ENCODE measurements around the gene PIK3IP1. TPM values are rescaled to one million over a fixed set of nuclear protein-coding genes. Genes with fewer than 3 reads are reported as not detected.

PIK3IP1 gene
- total RNA-seq, 1 experiment from 2014 or later, result 6.8 TPM

DNA sequence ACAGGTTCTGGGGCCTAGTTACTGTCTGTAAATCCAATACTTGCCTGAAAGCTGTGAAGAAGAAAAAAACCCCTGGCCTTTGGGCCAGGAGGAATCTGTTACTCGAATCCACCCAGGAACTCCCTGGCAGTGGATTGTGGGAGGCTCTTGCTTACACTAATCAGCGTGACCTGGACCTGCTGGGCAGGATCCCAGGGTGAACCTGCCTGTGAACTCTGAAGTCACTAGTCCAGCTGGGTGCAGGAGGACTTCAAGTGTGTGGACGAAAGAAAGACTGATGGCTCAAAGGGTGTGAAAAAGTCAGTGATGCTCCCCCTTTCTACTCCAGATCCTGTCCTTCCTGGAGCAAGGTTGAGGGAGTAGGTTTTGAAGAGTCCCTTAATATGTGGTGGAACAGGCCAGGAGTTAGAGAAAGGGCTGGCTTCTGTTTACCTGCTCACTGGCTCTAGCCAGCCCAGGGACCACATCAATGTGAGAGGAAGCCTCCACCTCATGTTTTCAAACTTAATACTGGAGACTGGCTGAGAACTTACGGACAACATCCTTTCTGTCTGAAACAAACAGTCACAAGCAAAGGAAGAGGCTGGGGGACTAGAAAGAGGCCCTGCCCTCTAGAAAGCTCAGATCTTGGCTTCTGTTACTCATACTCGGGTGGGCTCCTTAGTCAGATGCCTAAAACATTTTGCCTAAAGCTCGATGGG is 13.5 kb downstream of the PIK3IP1 start:
- no peak for DNase-seq (ENCODE audit: low spot score)

- no peak for DNase-seq (ENCODE audit: low spot score)
Measured at GRCh38 chr22:31278151-31278621, 14.1 kb downstream of the PIK3IP1 start.

DNA sequence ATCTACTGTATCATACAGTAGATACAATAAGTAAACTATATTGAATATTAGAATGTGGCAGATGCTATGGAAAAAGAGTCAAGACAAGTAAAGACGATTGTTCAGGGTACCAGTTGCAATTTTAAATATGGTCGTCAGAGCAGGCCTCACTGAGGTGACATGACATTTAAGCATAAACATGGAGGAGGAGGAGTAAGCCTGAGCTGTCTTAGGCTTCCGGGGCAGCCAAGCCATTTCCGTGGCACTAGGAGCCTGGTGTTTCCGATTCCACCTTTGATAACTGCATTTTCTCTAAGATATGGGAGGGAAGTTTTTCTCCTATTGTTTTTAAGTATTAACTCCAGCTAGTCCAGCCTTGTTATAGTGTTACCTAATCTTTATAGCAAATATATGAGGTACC is 14.5 kb downstream of the PIK3IP1 start:
- DNase-seq (ENCODE audit: low spot score), result no peak

- DNase-seq (ENCODE audit: low spot score), result no peak
Measured at GRCh38 chr22:31276426-31277167, 15.7 kb downstream of the PIK3IP1 start.

DNA sequence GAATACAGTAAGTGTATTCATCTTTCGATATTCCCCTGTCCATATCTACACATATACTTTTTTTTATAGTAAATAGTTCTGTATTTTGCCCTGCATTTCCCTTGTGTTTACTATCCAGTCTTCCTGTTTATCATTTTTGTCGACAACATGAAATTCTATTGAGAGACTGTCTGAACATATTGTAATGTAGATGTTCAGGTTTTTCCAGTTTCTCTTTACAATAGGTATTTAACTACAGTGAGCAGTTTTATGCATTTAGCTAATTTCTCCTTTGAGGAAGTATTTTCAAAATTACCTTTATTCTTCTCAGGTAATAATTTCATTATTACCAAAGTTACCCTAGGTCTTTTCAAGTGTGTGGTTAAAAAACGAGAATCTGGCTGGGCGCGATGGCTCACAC is 16.7 kb downstream of the PIK3IP1 start:
- no peak for DNase-seq (ENCODE audit: low spot score)

GRCh38 chr22:31275018-31275417 is 17.3 kb downstream of the PIK3IP1 start:
- no peak for DNase-seq (ENCODE audit: low spot score)

GRCh38 chr22:31274017-31274416 is 18.3 kb downstream of the PIK3IP1 start:
- no peak for DNase-seq (ENCODE audit: low spot score)

DNA sequence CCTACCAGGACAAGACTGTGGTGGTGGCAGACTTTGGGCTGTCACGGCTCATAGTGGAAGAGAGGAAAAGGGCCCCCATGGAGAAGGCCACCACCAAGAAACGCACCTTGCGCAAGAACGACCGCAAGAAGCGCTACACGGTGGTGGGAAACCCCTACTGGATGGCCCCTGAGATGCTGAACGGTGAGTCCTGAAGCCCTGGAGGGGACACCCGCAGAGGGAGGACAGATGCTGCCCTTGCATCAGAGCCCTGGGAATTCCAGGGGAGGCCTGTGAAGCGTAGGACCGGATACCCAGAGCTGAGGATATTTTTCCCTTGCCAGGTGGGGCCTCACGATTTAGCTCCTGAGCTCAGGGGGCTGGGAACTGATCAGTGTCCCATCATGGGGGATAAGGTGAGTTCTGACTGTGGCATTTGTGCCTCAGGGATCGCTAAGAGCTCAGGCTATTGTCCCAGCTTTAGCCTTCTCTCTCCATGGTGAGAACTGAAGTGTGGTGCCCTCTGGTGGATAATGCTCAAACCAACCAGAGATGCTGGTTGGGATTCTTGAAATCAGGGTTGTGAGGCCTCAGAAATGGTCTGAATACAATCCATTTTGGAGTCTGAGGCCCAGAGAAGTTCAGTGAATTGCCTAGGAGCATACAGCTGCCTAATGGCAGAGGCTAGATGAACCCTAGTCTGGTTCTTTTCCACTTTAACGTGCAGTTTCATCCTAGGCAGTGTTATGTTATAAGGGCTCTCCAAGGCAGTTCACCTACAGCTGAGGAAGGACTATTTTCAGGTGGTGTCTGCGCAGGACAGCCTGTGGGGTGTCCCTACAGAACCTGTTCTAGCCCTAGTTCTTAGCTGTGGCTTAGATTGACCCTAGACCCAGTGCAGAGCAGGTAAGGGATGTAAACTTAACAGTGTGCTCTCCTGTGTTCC is 19.5 kb downstream of the PIK3IP1 start:
- DNase-seq (ENCODE audit: low spot score), result peak; percentile 38

DNA sequence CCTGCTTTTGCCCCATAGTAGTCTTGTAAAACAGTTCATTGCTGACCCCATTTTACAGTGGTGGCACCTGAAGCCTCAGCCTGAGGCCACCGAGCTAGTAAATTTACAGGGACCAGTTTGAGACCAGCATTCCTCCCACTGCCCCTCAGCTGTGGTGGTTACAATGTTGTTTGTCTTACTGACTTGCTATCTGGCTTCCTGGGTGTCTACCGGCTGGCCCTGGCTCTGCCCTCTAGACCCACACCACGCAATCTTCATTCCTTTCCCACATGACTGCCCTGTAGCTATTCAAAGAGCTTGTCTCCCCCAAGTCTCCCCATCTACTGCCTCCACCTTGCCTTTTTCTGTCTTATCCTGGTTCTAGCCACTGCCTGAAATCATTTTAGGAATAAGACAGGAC is 20.8 kb downstream of the PIK3IP1 start:
- DNase-seq (ENCODE audit: low spot score), result no peak

DNA sequence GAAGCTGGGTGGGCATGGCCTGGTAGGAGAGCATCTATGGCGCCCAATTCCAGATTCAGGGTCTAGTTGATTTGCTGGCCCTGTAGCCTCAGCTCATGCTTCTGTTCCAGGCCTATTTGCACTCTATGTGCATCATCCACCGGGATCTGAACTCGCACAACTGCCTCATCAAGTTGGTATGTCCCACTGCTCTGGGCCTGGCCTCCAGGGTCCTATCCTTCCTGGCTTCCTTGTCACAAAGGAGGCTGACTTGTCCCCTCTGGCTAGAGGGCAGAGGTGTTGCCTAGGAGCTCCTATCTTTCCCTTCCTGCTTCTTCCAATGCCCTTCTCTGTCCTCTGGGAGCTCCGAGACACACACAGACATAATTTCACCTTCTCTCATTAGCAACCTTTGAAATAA is 21.3 kb downstream of the PIK3IP1 start:
- no peak for DNase-seq (ENCODE audit: low spot score)

DNA sequence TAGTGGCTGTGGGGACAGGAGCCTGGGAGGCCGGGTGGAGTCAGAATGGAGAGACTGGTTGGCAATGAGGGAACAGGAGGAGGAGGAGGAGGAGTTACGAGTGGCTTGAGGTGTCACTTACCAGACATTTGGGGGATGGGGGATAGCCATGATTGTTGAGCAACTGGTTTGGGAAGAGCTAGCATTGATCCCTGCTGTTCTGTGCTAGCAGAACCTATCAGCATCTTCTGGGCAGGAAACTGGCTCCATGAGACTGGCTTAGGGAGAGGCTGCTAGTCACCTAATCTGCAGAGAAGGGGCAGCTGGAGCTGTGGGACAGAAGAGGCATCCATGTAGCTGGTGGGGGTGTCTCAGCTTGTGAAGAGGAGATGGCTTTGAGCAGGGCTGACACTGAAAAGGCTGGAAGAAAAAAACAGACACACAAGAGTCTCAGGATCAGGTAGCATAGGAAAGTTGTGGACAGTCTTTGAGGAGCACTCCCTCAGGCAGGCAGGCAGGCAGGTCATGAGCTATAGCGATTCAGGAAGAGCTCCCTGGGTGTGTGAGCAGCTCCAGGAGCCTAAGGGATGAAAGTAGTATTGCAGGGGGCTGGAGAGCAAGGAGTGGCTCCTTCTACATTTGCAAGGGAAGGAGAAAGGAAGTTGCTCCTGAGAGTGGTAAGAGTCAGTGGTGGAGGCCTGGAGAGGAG is 22.3 kb downstream of the PIK3IP1 start:
- no peak for DNase-seq (ENCODE audit: low spot score)

DNA sequence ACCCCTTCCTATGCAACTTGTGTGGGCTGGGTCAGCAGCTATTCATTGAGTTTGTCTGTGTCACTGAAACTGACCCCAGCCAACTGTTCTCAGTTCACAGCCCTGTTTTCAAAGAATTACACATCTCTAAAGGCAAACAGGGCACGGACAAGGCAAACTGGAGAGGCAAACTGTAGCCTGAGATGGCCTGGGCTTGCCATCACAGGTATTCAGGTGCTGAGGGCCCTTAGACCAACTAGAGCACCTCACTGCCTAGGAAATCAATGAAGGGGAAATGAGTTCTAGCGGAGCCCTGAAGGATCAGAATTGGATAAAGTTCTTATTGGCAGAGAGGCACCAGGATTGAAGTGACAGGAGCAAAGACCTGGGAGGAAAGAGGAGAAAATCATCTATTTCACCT is 24.0 kb downstream of the PIK3IP1 start:
- DNase-seq (ENCODE audit: low spot score), result no peak

GRCh38 chr22:31263896-31264640 is 28.2 kb downstream of the PIK3IP1 start:
- DNase-seq (ENCODE audit: low spot score), result no peak

DNA sequence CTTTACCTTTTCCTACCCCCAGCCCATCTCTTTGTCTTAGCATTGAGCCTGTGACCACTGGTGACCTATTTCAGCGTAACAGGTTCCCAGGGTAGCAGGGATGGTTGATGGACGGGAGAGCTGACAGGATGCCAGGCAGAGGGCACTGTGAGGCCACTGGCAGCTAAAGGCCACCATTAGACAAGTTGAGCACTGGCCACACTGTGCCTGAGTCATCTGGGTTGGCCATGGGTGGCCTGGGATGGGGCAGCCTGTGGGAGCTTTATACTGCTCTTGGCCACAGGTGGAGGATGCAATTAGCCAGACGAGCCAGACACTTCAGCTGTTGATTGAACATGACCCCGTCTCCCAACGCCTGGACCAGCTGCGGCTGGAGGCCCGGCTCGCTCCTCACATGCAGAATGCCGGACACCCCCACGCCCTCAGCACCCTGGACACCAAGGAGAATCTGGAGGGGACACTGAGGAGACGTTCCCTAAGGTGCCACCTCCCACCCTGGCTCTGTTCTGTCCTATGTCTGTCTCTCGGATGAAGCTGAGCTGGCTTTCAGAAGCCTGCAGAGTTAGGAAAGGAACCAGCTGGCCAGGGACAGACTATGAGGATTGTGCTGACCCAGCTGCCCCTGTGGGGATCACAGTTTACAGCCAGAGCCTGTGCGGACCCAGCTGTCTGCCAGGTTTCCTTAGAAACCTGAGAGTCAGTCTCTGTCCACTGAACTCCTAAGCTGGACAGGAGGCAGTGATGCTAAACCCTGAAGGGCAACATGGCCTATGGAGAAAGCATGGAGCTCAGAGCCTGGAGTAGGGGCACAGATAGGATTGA is 29.8 kb downstream of the PIK3IP1 start:
- no peak for DNase-seq (ENCODE audit: low spot score)

- no peak for DNase-seq (ENCODE audit: low spot score)
Measured at GRCh38 chr22:31260474-31260856, 31.8 kb downstream of the PIK3IP1 start.

- DNase-seq (ENCODE audit: low spot score), result no peak
Measured at GRCh38 chr22:31259798-31260473, 32.4 kb downstream of the PIK3IP1 start.

DNA sequence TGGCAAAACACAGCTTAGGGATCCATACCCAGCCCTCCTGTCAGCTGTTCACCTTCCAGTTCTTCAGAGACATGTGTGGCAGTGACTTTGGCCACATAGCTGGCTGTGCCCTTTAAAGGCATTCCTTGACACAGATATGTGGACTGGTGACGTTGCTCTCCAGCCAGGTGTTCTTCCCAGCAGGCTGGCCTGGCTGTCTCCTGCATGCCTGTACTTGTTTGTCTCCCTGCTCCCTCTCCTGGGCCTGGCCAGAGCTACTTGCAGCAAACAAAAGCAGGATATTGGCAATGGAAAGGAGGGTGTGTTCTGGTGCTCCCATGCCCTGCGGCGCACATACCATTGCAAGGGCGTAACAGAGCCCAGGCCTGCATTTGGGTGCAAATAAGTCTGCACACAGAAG is 38.3 kb downstream of the PIK3IP1 start:
- DNase-seq (ENCODE audit: low spot score), result no peak

GRCh38 chr22:31250740-31251600 is 41.3 kb downstream of the PIK3IP1 start:
- DNase-seq (ENCODE audit: low spot score), result no peak

All from A172 (cell line).